PC-9 (cell line): Measurements from ENCODE around the gene IRF5.

Source experiments
- CTCF ChIP-seq: fragments of 200-600 bp; sonication (generic); conservative IDR thresholded peaks from 2 replicates; pipeline ENCODE4 v1.6.1; 2017; ENCODE audit warnings: mixed run types, antibody characterized with exemption, mild to moderate bottlenecking, moderate library complexity
- EZH2 ChIP-seq: fragments of 200-600 bp; sonication (generic); IDR thresholded peaks from 2 replicates; pipeline ENCODE4 v1.8.0; 2017; ENCODE audit warnings: antibody characterized with exemption, low read depth

- TF ChIP-seq CTCF (no peak), EZH2 (no peak)
These were observed 22.4 kb upstream of the IRF5 start for GRCh38 chr7:128915271-128915819.
